ENCODE results near the gene MDH2.
"Not testable (repeated sequence)": the region's sequence is repeated elsewhere in the genome, so short reads cannot be mapped to it uniquely, and the experiment has no call there.

Gene MDH2

GRCh38 chr7:76101693-76102437, 54.0 kb downstream of the MDH2 start:
- H3K9ac ChIP-seq (ENCODE audit: low read length); H3K9me3 ChIP-seq (ENCODE audit: control insufficient read depth, low read depth, low read length); H3K36me3 ChIP-seq (ENCODE audit: control insufficient read depth, low read depth, low read length); H3K4me1 ChIP-seq (ENCODE audit: control insufficient read depth, low read depth, low read length); H3K4me3 ChIP-seq (ENCODE audit: low read length); H3K27ac ChIP-seq (ENCODE audit: low read length); H3K27me3 ChIP-seq (ENCODE audit: control insufficient read depth, insufficient read depth, low read length): not testable (repeated sequence)

GRCh38 chr7:76103788-76104187, 55.9 kb downstream of the MDH2 start:
- not testable (repeated sequence) for H3K4me1 ChIP-seq (ENCODE audit: control insufficient read depth, low read depth, low read length); H3K9me3 ChIP-seq (ENCODE audit: control insufficient read depth, low read depth, low read length); H3K27ac ChIP-seq (ENCODE audit: low read length); H3K36me3 ChIP-seq (ENCODE audit: control insufficient read depth, low read depth, low read length); H3K9ac ChIP-seq (ENCODE audit: low read length); H3K27me3 ChIP-seq (ENCODE audit: control insufficient read depth, insufficient read depth, low read length); H3K4me3 ChIP-seq (ENCODE audit: low read length)

GRCh38 chr7:76106130-76106529, 58.2 kb downstream of the MDH2 start:
- not testable (repeated sequence) for H3K36me3 ChIP-seq (ENCODE audit: control insufficient read depth, low read depth, low read length); H3K9me3 ChIP-seq (ENCODE audit: control insufficient read depth, low read depth, low read length); H3K4me1 ChIP-seq (ENCODE audit: control insufficient read depth, low read depth, low read length); H3K4me3 ChIP-seq (ENCODE audit: low read length); H3K27me3 ChIP-seq (ENCODE audit: control insufficient read depth, insufficient read depth, low read length); H3K9ac ChIP-seq (ENCODE audit: low read length); H3K27ac ChIP-seq (ENCODE audit: low read length)

DNA sequence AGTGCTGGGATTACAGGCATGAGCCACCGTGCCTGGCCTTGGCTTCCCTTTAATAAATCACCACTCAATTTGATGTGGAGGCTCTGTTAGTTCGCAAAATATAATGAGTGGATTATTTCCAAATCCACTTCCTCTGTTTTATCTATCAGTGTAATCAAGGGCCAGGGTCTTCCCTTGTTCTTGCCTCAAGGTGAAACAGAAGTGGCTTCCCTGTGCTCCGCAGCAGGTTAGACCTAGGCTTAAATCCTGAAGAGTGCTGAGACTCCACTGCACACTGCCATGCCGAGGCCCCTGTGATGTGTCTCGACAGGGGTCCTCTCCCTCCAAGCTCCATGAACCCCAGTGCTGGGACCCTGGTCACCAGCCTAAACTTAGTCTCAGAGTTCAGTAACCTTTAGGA, 59.0 kb downstream of the MDH2 start:
- Histone ChIP-seq H3K4me3 (ENCODE audit: low read length) (no peak overlapping the region), H3K9me3 (ENCODE audit: control insufficient read depth, low read depth, low read length) (no peaks in the 10 kb centered on the region), H3K36me3 (ENCODE audit: control insufficient read depth, low read depth, low read length) (no peaks in the 10 kb centered on the region), H3K9ac (ENCODE audit: low read length) (no peak overlapping the region), H3K27me3 (ENCODE audit: control insufficient read depth, insufficient read depth, low read length) (no peaks in the 10 kb centered on the region), H3K27ac (ENCODE audit: low read length) (no peak overlapping the region), H3K4me1 (ENCODE audit: control insufficient read depth, low read depth, low read length) (no peaks in the 10 kb centered on the region)

DNA sequence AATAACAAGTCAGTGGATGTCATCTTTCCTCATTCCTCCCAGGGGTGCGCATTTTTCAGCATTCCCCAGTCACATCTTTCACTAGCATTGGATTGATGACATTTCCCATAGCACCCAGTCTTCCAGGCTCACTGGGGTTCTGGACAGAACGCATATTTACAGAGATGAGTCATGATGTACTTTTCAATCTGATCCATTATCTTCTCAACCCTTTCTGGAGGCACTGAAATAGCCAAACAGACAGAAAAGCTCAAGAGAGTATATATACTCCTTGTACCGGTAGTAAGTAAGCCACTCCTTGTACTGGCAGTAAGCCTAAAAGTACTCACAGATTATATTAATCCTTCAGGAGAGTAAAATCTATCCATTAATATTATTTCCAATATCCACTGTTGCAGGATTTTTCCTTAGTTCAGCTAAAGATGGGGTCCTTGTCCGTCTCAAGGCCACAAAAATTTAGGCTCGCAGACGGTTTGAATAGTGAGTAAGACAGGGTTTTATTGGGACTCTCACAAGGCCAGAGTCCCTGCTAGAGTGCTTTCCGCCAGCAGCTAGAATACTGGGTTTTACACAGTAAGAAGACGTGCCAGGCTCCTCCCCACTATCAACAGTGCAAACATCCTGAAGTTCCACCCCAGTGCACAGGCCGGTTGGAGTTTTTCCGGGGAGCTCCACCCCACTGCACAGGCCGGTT, 60.8 kb downstream of the MDH2 start:
- no peak overlapping the region for H3K4me3 ChIP-seq (ENCODE audit: low read length)
- no peaks in the 10 kb centered on the region for H3K27me3 ChIP-seq (ENCODE audit: control insufficient read depth, insufficient read depth, low read length)
- H3K4me1 ChIP-seq (ENCODE audit: control insufficient read depth, low read depth, low read length), result no peaks in the 10 kb centered on the region
- H3K9ac ChIP-seq (ENCODE audit: low read length), result no peak overlapping the region
- H3K36me3 ChIP-seq (ENCODE audit: control insufficient read depth, low read depth, low read length), result no peaks in the 10 kb centered on the region
- no peaks in the 10 kb centered on the region for H3K9me3 ChIP-seq (ENCODE audit: control insufficient read depth, low read depth, low read length)
- H3K27ac ChIP-seq (ENCODE audit: low read length), result no peak overlapping the region

DNA sequence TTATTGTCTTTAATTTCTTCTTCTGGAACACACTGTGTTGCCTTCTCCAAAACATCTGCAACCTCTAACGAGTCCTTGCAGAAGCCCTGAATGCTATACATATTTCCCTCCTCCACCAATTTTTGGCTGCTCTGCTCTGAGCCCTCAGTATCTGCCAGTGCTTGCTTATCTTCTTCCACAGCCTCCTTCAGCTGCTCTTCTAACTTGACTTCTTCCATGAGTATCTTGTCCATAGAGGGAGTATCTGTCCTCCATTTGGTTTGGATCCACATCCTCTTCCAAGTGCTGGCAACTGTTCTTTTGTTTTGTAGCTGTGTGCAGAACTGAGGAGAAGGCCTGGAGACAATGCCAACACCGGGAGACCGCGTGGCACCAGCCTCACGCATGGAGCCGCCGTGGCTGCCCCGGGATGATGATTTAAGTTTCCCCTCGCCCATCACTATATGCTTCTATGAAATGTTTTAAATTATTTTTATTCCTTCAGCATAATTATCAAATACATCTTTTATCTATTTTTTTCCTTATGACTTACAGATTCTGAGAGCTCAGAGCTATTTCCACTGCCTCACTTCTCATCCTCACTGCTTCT, 65.2 kb downstream of the MDH2 start:
- not testable (repeated sequence) for H3K9me3 ChIP-seq (ENCODE audit: control insufficient read depth, low read depth, low read length); H3K4me3 ChIP-seq (ENCODE audit: low read length); H3K27me3 ChIP-seq (ENCODE audit: control insufficient read depth, insufficient read depth, low read length); H3K9ac ChIP-seq (ENCODE audit: low read length); H3K36me3 ChIP-seq (ENCODE audit: control insufficient read depth, low read depth, low read length); H3K27ac ChIP-seq (ENCODE audit: low read length); H3K4me1 ChIP-seq (ENCODE audit: control insufficient read depth, low read depth, low read length)

GRCh38 chr7:76114742-76115141, 66.8 kb downstream of the MDH2 start:
- not testable (repeated sequence) for H3K27ac ChIP-seq (ENCODE audit: low read length); H3K4me3 ChIP-seq (ENCODE audit: low read length); H3K36me3 ChIP-seq (ENCODE audit: control insufficient read depth, low read depth, low read length); H3K9ac ChIP-seq (ENCODE audit: low read length); H3K4me1 ChIP-seq (ENCODE audit: control insufficient read depth, low read depth, low read length); H3K9me3 ChIP-seq (ENCODE audit: control insufficient read depth, low read depth, low read length); H3K27me3 ChIP-seq (ENCODE audit: control insufficient read depth, insufficient read depth, low read length)

Data from iPS-18a (cell line).